ENCODE data around the gene LRRC45.

Gene LRRC45

DNA sequence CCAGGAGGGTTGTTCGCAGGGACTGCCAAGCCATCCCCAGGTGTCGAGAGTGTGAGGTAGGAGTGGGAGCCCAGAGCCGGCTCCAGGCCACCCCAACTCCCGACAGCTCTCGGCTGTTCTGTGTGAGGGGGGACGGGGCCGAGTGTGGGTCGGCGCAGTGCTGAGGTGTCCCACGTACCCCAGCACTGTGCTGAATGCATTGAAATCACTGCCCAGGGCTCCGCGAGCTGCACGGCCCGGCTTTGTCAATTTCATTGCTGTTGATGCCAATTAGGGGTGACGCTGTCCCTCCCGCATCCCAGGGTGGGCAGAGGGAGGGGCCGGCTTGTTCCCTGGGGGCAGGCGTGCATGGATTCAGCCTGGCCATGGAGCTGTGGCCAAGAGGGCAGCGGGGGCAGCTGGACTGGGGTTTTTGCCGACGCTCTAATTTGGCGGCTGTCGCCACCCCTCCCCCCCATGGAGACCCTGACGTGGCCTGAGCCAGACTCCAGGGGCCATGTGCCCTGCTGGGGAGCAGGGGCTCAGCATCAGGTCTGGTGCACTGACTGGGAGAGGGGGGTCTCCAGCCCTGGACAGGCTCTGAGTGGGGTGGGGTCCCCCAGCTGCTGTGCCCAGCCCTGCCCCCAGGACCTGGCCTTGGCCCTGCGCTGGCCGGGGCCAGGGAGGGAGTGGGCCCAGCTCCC is 14.7 kb upstream of the LRRC45 start:
- no peak for DNase-seq

- DNase-seq = no peak
These were observed 14.1 kb upstream of the LRRC45 start for GRCh38 chr17:82008941-82009405.

DNA sequence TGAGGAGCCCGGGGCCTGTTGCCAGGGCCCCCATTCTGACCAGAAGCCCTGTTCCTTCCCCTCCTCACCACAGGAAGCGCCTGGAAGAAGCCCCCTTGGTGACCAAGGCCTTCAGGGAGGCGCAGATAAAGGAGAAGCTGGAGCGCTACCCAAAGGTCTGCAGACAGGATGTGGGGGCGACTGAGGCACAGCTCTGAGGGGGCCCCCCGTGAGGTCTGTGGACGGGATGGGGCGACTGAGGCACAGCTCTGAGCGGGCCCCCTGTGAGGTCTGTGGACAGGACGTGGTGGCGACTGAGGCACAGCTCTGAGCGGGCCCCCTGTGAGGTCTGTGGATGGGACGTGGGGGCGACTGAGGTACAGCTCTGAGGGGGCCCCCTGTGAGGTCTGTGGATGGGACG is 13.7 kb upstream of the LRRC45 start:
- no peak for DNase-seq

DNA sequence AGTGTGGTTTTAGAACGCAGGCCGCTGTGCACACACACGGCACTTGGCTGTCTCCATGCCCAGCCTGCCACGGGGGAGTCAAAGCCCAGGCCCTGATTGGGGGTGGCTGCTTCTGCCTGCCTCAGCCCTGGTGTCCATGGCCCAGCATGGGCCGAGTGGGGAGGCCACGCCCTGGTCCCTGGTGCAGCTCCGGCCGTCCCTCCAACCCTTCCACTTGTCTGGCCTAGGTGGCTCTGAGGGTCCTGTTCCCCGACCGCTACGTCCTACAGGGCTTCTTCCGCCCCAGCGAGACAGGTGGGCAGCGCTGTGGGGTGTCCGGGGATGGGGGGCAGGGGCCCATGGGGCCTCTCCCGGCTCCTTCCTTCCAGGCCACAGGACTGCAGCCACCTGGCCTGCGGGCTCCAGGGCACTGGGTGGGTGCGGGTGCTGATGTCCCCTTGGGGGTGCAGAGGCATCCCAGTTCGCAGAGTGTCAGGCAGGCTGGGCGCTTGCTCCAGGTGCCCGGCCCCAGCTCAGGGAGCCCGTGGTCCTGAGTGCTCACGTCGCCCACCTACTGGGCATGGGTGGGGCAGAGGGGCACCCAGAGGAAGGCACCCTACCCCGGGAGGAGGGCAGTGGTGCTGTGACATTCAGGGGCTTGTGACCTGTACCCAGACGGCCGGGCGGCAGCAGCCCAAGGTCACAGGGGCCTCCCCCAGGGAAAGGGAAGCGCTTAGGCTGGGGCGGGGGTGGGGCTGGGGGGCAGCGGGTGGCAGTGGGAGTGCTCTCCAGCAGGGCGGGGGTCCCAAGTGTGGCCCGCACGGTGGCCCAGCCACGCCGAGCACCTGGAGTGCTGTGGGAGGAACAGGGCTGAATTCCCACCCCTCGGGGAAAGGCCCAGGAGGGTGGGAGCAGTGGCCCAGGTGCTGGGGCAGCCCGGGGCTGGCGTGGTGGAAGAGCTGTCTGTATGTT is 12.3 kb upstream of the LRRC45 start:
- DNase-seq = no peak

GRCh38 chr17:82011617-82012187 is 11.4 kb upstream of the LRRC45 start:
- DNase-seq = no peak

DNA sequence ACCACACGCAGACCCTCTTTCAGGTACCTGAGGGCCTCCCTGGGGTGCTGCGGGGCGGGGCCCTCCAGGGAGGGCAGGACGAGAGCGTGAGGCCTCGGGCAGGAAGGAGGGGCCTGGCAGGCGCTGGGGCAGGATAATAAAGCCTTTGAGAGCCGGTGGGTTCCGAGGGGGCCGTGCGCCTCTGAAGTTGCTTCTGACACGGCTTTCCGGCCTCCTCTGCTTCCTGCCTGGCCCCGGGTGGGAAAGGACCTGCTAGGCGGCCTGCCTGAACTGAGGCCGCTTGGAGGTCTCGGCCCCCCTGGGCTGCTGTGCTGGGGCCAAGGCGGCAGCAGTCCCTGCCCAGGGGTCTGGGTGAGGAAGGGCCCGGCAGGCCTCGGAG is 10.9 kb upstream of the LRRC45 start:
- no peak for DNase-seq

DNA sequence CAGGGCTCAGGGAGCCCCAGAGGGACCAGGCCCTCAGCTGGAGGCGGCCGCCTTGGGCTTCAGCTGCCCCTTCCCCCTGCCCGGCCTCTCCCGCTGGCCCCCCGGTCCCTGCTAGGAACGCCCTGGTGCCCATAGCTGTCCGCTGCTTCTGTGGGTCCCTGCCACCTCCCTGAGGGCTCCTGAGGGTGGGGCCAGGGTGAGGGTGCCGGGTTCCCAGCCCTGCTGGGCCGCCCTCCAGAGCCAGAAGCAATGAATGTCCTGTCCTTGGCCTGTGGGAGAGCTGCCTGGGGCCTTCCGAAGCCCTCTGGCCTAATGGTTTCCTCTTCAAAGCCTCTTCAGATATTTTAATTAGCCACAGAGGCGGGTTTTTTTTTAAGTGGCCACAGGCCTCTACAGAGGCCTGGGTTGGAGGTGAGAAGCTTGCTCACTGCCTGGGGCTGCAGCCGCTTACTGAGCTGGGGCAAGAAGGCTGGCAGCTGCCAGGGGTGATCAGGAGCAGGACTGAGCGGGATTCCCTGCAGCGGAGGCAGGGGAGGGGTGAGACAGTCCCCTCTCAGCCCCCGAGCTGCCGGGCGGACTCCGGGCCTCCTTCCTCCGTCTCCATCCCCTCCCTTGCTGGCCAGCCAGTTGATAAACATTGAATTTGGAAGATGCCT is 10.3 kb upstream of the LRRC45 start:
- DNase-seq = no peak

GRCh38 chr17:82013341-82013740 is 9.8 kb upstream of the LRRC45 start:
- DNase-seq = no peak

DNA sequence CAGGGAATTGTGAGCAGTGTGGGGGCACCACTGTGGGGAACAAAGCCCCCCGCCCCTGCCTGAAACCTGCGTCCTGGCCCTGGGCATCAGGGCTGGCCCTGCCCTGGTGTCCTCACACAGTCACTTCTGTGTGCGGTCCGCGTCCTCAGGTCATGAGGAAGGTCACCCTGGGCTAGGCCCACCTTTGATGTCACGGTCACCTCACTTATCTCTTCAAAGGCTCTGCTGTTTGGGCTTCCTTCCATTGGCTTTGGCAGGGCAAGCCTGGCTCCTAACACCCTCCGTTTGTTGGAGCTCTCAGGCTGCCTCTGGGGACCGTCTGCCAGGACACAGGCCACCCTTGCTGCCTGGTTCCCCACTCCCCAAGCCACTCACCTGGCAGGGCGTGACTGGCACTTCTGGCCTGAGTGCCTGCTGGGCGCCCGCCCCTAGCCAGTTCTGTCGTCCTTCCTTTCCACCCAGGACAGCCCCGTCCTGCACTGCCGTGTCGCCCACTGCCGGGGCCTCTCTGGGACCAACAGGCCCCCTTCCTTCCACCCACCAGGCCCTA is 9.3 kb upstream of the LRRC45 start:
- no peak for DNase-seq

- DNase-seq = no peak
These were observed 8.7 kb upstream of the LRRC45 start for GRCh38 chr17:82014432-82014831.

- no peak for DNase-seq
These were observed 8.2 kb upstream of the LRRC45 start for GRCh38 chr17:82014971-82015310.

DNA sequence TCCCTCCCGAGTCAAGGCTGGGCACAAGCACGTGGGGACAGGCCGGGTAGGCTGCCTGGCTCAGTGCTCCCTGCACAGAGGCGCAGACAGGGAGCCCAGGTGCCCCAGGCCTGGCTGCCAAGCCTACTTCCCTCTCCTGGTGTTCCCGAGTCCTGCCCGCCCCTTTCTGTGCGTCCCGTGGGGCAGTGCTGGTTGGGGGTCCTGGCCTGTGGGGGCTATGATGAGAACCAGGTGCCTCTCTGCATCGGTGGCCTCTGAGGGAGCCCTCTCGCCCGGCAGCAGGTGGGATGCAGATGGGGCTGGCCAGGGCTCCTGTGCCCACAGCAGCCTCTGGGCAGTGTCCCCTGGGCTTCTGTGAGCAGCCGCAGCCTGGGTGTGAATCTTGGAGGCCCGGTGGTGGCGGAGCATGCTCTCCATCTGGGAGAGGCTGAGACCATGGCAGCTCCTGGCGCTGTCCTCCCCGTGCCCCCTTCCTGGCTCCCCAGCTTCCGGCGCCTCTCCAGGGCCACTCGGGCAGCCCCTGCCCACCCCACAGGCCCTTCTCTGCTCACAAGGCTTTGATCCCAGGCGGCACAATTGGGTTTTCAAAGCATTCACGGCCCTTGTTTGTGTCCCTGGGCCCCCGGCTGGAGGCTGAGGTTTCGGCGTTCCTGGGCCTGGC is 7.7 kb upstream of the LRRC45 start:
- no peak for DNase-seq

DNA sequence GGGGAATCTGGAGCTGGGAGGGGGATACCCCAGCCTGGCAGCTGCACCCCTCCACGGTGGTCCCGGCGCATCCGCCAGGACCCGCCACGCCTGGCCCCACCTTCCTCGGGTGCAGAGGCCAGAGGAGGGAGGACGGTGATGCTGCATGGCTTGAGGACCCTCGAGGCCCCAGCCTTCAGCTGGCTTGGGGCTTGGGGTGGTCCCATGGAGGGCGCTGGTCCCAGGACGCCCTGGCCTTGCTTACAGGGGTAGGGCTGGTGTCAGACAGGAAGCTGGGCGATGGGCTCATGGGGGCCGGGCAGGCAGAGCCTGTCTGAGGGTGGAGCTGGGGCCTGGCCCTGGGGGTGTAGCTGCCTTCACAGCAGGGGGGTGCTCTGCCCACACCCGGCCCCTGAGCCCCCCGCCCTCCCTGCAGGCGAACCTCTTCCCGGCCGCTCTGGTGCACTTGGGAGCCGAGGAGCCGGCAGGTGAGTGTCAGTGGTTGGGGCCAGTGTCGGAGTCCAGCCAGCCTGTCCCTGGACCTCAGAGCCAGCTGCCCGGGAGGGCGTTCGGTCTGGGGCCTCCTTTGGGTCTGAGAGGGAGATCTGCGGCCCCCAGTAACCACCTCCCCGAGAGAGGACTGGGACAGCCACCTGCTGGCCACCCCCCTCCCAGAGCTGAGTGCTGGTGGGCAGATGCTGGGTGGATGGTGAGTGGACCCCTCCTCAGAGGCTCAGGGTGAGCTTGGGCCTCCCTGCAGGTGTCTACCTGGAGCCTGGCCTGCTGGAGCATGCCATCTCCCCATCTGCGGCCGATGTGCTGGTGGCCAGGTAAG is 6.8 kb upstream of the LRRC45 start:
- DNase-seq = no peak

- DNase-seq = no peak
These were observed 6.1 kb upstream of the LRRC45 start for GRCh38 chr17:82016875-82017459.

- DNase-seq = no peak
These were observed 5.4 kb upstream of the LRRC45 start for GRCh38 chr17:82017612-82018151.

DNA sequence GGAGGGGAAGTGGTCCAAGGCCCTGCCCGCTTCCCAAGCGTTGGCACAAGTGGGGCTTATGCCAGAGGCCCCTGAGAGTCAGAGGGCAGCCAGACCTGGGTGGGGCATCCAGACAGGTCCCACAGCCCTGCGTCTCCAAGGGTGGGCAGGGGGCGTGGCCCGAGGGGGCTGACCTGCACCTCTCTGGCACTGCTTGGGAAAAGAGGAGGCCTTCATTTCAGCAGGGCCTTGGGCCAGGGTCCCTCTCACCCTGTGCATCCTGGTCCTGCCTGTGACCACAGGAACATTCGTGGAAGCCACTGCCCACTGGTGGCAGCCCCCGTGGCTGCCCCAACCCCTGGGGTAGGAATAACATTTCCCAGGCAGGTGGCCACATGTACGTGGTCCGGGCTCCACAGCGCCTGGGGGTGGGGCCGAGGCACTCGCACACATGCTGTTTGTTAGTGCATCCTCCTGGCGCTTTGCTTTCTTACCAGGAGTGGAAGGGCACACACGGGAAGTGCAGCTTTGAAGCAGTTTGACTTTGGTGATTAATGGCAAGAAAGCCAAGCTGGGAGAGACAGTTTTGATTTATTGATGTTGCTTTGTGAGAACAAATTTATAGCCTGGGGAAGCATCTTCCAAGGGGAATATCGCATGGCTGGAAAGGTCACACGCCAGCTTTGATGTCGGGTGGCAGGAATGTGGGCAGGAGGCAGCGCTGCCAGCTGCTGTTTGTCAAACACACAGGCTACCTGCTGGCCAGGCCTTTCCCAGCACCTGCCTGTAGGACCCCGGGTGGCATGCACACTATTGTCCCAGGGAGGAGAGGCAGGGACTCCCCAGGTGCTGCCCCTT is 4.7 kb upstream of the LRRC45 start:
- DNase-seq = no peak

- no peak for DNase-seq
These were observed 4.0 kb upstream of the LRRC45 start for GRCh38 chr17:82018989-82019689.

GRCh38 chr17:82019690-82020571 is 3.2 kb upstream of the LRRC45 start:
- no peak for DNase-seq
